Lung (tissue), 12 donors: ENCODE data around the gene GORASP2. TPM values are rescaled to one million over a fixed set of nuclear protein-coding genes. Genes with fewer than 3 reads are reported as not detected.

ENCODE experiments used
- ATAC-seq: fragments of 200-7000 bp; cut with Tn5 transposase; one replicate; pipeline ENCODE4 v1.9.1; 2020; ENCODE audit warnings: moderate number of reproducible peaks; ENCODE audit not compliant: insufficient read depth, low FRiP score
- DNase-seq, 3 donors: peaks; one replicate each; pipeline ENCODE4 v3.0.0-alpha.2; 2013 to 2017
- H3K27ac ChIP-seq, 2 donors: one replicate each; pipeline ENCODE4 v1.5.1; 2013; ENCODE audit warnings: mild to moderate bottlenecking in 2 of 2, moderate library complexity in 2 of 2, control low read depth in 1 of 2, inconsistent platforms in 1 of 2, low read depth in 1 of 2, low read length in 1 of 2
- H3K27me3 ChIP-seq, 3 donors: one replicate each; pipeline ENCODE4 v1.5.1; 2013; ENCODE audit warnings: low read length in 2 of 3; ENCODE audit not compliant: control insufficient read depth in 3 of 3, insufficient read depth in 3 of 3
- H3K36me3 ChIP-seq, 4 donors: one replicate each; pipeline ENCODE4 v1.5.1; 2013; ENCODE audit warnings: low read length in 4 of 4, mild to moderate bottlenecking in 1 of 4, moderate library complexity in 1 of 4; ENCODE audit not compliant: control insufficient read depth in 4 of 4, insufficient read depth in 4 of 4
- H3K4me1 ChIP-seq, 5 donors: one replicate each; pipeline ENCODE4 v1.5.1; 2013; ENCODE audit warnings: low read length in 5 of 5, mild to moderate bottlenecking in 2 of 5, moderate library complexity in 1 of 5; ENCODE audit not compliant: control insufficient read depth in 5 of 5, insufficient read depth in 5 of 5
- H3K4me3 ChIP-seq: one replicate; pipeline ENCODE4 v1.5.1; 2013; ENCODE audit warnings: mild to moderate bottlenecking, control low read depth, moderate library complexity
- H3K9ac ChIP-seq, 2 donors: one replicate each; pipeline ENCODE4 v1.5.1; 2013; ENCODE audit warnings: low read length in 2 of 2, control low read depth in 1 of 2; ENCODE audit not compliant: insufficient read depth in 1 of 2
- H3K9me3 ChIP-seq, 4 donors: one replicate each; pipeline ENCODE4 v1.5.1; 2013; ENCODE audit warnings: low read length in 3 of 4, mild to moderate bottlenecking in 1 of 4, moderate library complexity in 1 of 4; ENCODE audit not compliant: control insufficient read depth in 4 of 4, insufficient read depth in 3 of 4
- CTCF ChIP-seq: IDR thresholded peaks from 2 replicates; pipeline ENCODE4 v1.5.1; 2012; ENCODE audit warnings: mild to moderate bottlenecking; ENCODE audit errors: control extremely low read depth, extremely low read depth
- WGBS, 2 donors: extraction: QIAGEN DNeasy Blood & Tissue Kit; methylation state at CpG; one replicate each; pipeline ENCODE4 v1.1.7; 2013; 5-methylcytosine and 5-hydroxymethylcytosine counted together
- polyA plus RNA-seq, 2 donors: library from polyadenylated mRNA; stranded (reverse); fragments of 200-250 nt; gene quantifications; one replicate each; pipeline ENCODE4 v1.2.1, GENCODE V29; 2013
- total RNA-seq, 2 donors: library from RNA; depleted of rRNA in 1 of 2; stranded (reverse); fragments of >200 nt in 1 of 2; gene quantifications; one replicate each; pipeline ENCODE4 v1.2.1, GENCODE V29; 2014 to 2021
- donor health status: control.
- donor health status: control.
- donor health status: Bipolar disorder and iron deficiency.
- donor health status: healthy.
- donor health status: DM: yes; HTN: yes; CAD: no.

The GORASP2 gene
- total and polyA plus RNA-seq, 4 donors, result 32.1 to 65.2 (median 45.6) TPM

GRCh38 chr2:170991398-170992182, 62.5 kb downstream of the GORASP2 start:
- no peak overlapping the region for H3K4me3 ChIP-seq
- H3K36me3 ChIP-seq, result peaks cover 0 to 11% (median 5%) of the 10 kb centered on the region in 4 donors
- no peak overlapping the region for H3K27ac ChIP-seq
- no peaks in the 10 kb centered on the region for H3K4me1 ChIP-seq
- DNase-seq (peak in 2 of 3 donors; percentile 18 to 53), ATAC-seq (no peak)
- WGBS, 2 donors, result 79 to 82% methylated on average over 5 of the region's 5 CpGs
- no peak for TF ChIP-seq CTCF
- H3K27me3 ChIP-seq, result no peaks in the 10 kb centered on the region
- H3K9me3 ChIP-seq, result no peaks in the 10 kb centered on the region
- H3K9ac ChIP-seq, result no peak overlapping the region

GRCh38 chr2:170996316-170996715, 67.3 kb downstream of the GORASP2 start:
- Histone ChIP-seq H3K27ac (no peak overlapping the region), H3K4me1 (peaks cover 0 to 4% (median 0%) of the 10 kb centered on the region in 5 donors), H3K36me3 (peaks cover 0 to 18% (median 6%) of the 10 kb centered on the region in 4 donors), H3K27me3 (no peaks in the 10 kb centered on the region), H3K9me3 (no peaks in the 10 kb centered on the region), H3K9ac (no peak overlapping the region), H3K4me3 (no peak overlapping the region)
- ATAC-seq (no peak), DNase-seq (peak in 1 of 3 donors; percentile 3)
- WGBS, 2 donors, result 96 to 100% methylated on average over 2 of the region's 2 CpGs
- no peak for TF ChIP-seq CTCF

GRCh38 chr2:170997893-170998597, 69.0 kb downstream of the GORASP2 start:
- Histone ChIP-seq H3K4me3 (no peak overlapping the region), H3K4me1 (peaks cover 0 to 4% (median 0%) of the 10 kb centered on the region in 5 donors), H3K27ac (no peak overlapping the region), H3K36me3 (peaks cover 5 to 16% (median 7%) of the 10 kb centered on the region in 4 donors), H3K9me3 (no peaks in the 10 kb centered on the region), H3K27me3 (no peaks in the 10 kb centered on the region), H3K9ac (no peak overlapping the region)
- 73 to 90% methylated on average over 5 of the region's 5 CpGs for WGBS, 2 donors
- DNase-seq (no peak), ATAC-seq (no peak)
- TF ChIP-seq CTCF, result no peak
